Gastrocnemius medialis (tissue), 4 donors: ENCODE data around the gene SYT1. TPM values are rescaled to one million over a fixed set of nuclear protein-coding genes. Genes with fewer than 3 reads are reported as not detected.

Experiments used
- ATAC-seq, 2 donors: fragments of 150-250 bp; one replicate each; pipeline ENCODE4 v1.9.1; 2016
- DNase-seq, 2 donors: peaks; one replicate each; pipeline ENCODE4 v3.0.0-alpha.2; 2019
- H3K27ac ChIP-seq, 4 donors: fragments of 200-600 bp; sonication (generic); 1 replicate in 1 of 4; 2 replicates in 3 of 4; pipeline ENCODE4 v1.5.1; 2016 to 2018; ENCODE audit warnings: mild to moderate bottlenecking in 2 of 4, moderate library complexity in 1 of 4
- H3K27me3 ChIP-seq, 3 donors: fragments of 200-600 bp; sonication (generic) in 2 of 3; 1 replicate in 1 of 3; 2 replicates in 2 of 3; pipeline versions ENCODE4 v1.5.1 to v1.6.0; 2016 to 2019; ENCODE audit warnings: mild to moderate bottlenecking in 1 of 3, moderate library complexity in 1 of 3
- H3K36me3 ChIP-seq, 2 donors: fragments of 200-600 bp; sonication (generic) in 1 of 2; one replicate each; pipeline ENCODE4 v1.5.1; 2017 to 2018
- H3K4me1 ChIP-seq, 2 donors: fragments of 200-600 bp; sonication (generic) in 1 of 2; one replicate each; pipeline ENCODE4 v1.5.1; 2016 to 2017; ENCODE audit warnings: mild to moderate bottlenecking in 2 of 2
- H3K4me3 ChIP-seq, 4 donors: fragments of 200-600 bp; sonication (generic) in 3 of 4; 1 replicate in 1 of 4; 2 replicates in 3 of 4; pipeline ENCODE4 v1.5.1; 2016 to 2019; ENCODE audit warnings: mild to moderate bottlenecking in 2 of 4
- H3K9me3 ChIP-seq, 3 donors: fragments of 200-600 bp; sonication (generic) in 2 of 3; 1 replicate in 1 of 3; 2 replicates in 2 of 3; pipeline ENCODE4 v1.5.1; 2016 to 2019
- CTCF ChIP-seq, 5 experiments: fragments of 450-650 bp in 3 of 5; fragments of 200-600 bp in 2 of 5; sonication (generic) in 2 of 5; IDR thresholded peaks in 4 of 5; conservative IDR thresholded peaks in 1 of 5; 1 replicate in 4 of 5; 2 replicates in 1 of 5; pipeline ENCODE4 v1.5.1; 2016 to 2019; ENCODE audit warnings: antibody characterized with exemption in 5 of 5, mild to moderate bottlenecking in 3 of 5, moderate library complexity in 3 of 5
- POLR2A ChIP-seq, 2 donors: fragments of 450-650 bp; IDR thresholded peaks; one replicate each; pipeline ENCODE4 v1.6.1; 2017; ENCODE audit warnings: antibody characterized with exemption in 2 of 2, mild to moderate bottlenecking in 2 of 2, moderate library complexity in 2 of 2
- in situ Hi-C, 4 donors: fragments of 200-750 bp; cut with MboI; loops; one replicate each; pipeline versions ENCODE4 v1.15.0 to v1.8.0; 2017; ENCODE audit warnings: low sequenced_read_pairs in 4 of 4
- intact Hi-C: fragments of 100-400 bp; cut with DNase I; formaldehyde crosslinking; loops from one replicate; pipeline ENCODE4 v1.15.1; 2023; ENCODE audit warnings: low total_unique reads
- total RNA-seq, 4 donors: library from RNA; depleted of rRNA; stranded (reverse); fragments of >200 nt; gene quantifications; one replicate each; pipeline versions ENCODE4 v1.1.0 to v1.2.3, GENCODE V29; 2016

SYT1 gene
- total RNA-seq, 4 donors from 2014 or later: 0.13 to 0.88 TPM; not detected in 2

GRCh38 chr12:79057540-79057939 lies 193.0 kb downstream of the SYT1 start:
- in situ Hi-C loops: no loop called here
- ATAC-seq (no peak), DNase-seq (no peak)
- intact Hi-C loops: no loop called here
- Histone ChIP-seq H3K36me3 (no peaks in the 10 kb centered on the region), H3K27ac (no peak overlapping the region), H3K27me3 (no peaks in the 10 kb centered on the region), H3K4me3 (no peak overlapping the region), H3K4me1 (no peaks in the 10 kb centered on the region), H3K9me3 (no peaks in the 10 kb centered on the region)
- TF ChIP-seq POLR2A (IDR thresholded peaks at IDR 0.05): no peak
- no peak for TF ChIP-seq CTCF (IDR thresholded peaks at IDR 0.05 in 4 of 5, conservative IDR thresholded peaks at IDR 0.05 in 1 of 5)

GRCh38 chr12:79058342-79058741 lies 193.8 kb downstream of the SYT1 start:
- H3K36me3 ChIP-seq: no peaks in the 10 kb centered on the region
- no peak for TF ChIP-seq POLR2A (IDR thresholded peaks at IDR 0.05)
- TF ChIP-seq CTCF (IDR thresholded peaks at IDR 0.05 in 4 of 5, conservative IDR thresholded peaks at IDR 0.05 in 1 of 5): no peak
- H3K27ac ChIP-seq: no peak overlapping the region
- DNase-seq (no peak), ATAC-seq (no peak)
- H3K27me3 ChIP-seq: no peaks in the 10 kb centered on the region
- H3K4me1 ChIP-seq: no peaks in the 10 kb centered on the region
- intact Hi-C loops (no loop called here), in situ Hi-C loops (no loop called here)
- no peaks in the 10 kb centered on the region for H3K9me3 ChIP-seq
- H3K4me3 ChIP-seq: no peak overlapping the region

GRCh38 chr12:79059557-79059956 lies 195.0 kb downstream of the SYT1 start:
- in situ Hi-C loops: no loop called here
- no peaks in the 10 kb centered on the region for H3K9me3 ChIP-seq
- DNase-seq (no peak), ATAC-seq (no peak)
- no peaks in the 10 kb centered on the region for H3K27me3 ChIP-seq
- no peaks in the 10 kb centered on the region for H3K4me1 ChIP-seq
- no peak overlapping the region for H3K4me3 ChIP-seq
- TF ChIP-seq CTCF (IDR thresholded peaks at IDR 0.05 in 4 of 5, conservative IDR thresholded peaks at IDR 0.05 in 1 of 5) (no peak), POLR2A (IDR thresholded peaks at IDR 0.05) (no peak)
- intact Hi-C loops: no loop called here
- no peak overlapping the region for H3K27ac ChIP-seq
- H3K36me3 ChIP-seq: no peaks in the 10 kb centered on the region

- Histone ChIP-seq H3K27me3 (no peaks in the 10 kb centered on the region), H3K4me1 (no peaks in the 10 kb centered on the region), H3K4me3 (no peak overlapping the region), H3K27ac (no peak overlapping the region), H3K36me3 (no peaks in the 10 kb centered on the region), H3K9me3 (no peaks in the 10 kb centered on the region)
- intact Hi-C loops: no loop called here
- ATAC-seq (no peak), DNase-seq (no peak)
- in situ Hi-C loops: no loop called here
- TF ChIP-seq CTCF (IDR thresholded peaks at IDR 0.05 in 4 of 5, conservative IDR thresholded peaks at IDR 0.05 in 1 of 5) (no peak), POLR2A (IDR thresholded peaks at IDR 0.05) (no peak)
Observed at GRCh38 chr12:79063258-79063657, 198.7 kb downstream of the SYT1 start.

- no peak for ATAC-seq
- in situ Hi-C loops: no loop called here
- H3K9me3 ChIP-seq: no peaks in the 10 kb centered on the region
- H3K36me3 ChIP-seq: no peaks in the 10 kb centered on the region
- no peaks in the 10 kb centered on the region for H3K27me3 ChIP-seq
- no peak for DNase-seq
- TF ChIP-seq CTCF (IDR thresholded peaks at IDR 0.05 in 4 of 5, conservative IDR thresholded peaks at IDR 0.05 in 1 of 5) (no peak), POLR2A (IDR thresholded peaks at IDR 0.05) (no peak)
- no peaks in the 10 kb centered on the region for H3K4me1 ChIP-seq
- intact Hi-C loops: no loop called here
- H3K27ac ChIP-seq: no peak overlapping the region
- no peak overlapping the region for H3K4me3 ChIP-seq
Observed at GRCh38 chr12:79067977-79068376, 203.4 kb downstream of the SYT1 start.
